HG02588 (cell line): Measurements from ENCODE around the gene TMBIM4.
A peak's percentile ranks its signal among the peaks of the same experiment; 100 is the strongest.

Source experiments
- ATAC-seq: cut with Tn5 transposase; IDR thresholded peaks from one replicate; pipeline ENCODE4 v1.9.1; 2021; ENCODE audit warnings: mild to moderate bottlenecking, moderate library complexity; ENCODE audit not compliant: unreplicated experiment

Gene TMBIM4

GRCh38 chr12:66142826-66143225 lies 27.0 kb downstream of the TMBIM4 start:
- ATAC-seq, result no peak

GRCh38 chr12:66141299-66141698 lies 28.5 kb downstream of the TMBIM4 start:
- ATAC-seq, result no peak

- ATAC-seq, result no peak
Measured at GRCh38 chr12:66140731-66141130, 29.1 kb downstream of the TMBIM4 start.

GRCh38 chr12:66139328-66139727 lies 30.5 kb downstream of the TMBIM4 start:
- ATAC-seq, result no peak

- ATAC-seq, result no peak
Measured at GRCh38 chr12:66137937-66138336, 31.9 kb downstream of the TMBIM4 start.

- no peak for ATAC-seq
Measured at GRCh38 chr12:66132408-66132807, 37.4 kb downstream of the TMBIM4 start.

- peak; percentile 11 for ATAC-seq
Measured at GRCh38 chr12:66131067-66131688, 38.6 kb downstream of the TMBIM4 start.

- peak; percentile 98 for ATAC-seq
Measured at GRCh38 chr12:66130267-66131066, 39.3 kb downstream of the TMBIM4 start, which contains the start of gene LLPH. Gene LLPH (minus strand): TSS chr12:66130750. CDS start chr12:66129106, 1,644 bp downstream.

- ATAC-seq, result no peak
Measured at GRCh38 chr12:66129934-66130266, 39.9 kb downstream of the TMBIM4 start.

GRCh38 chr12:66127650-66128049 lies 42.1 kb downstream of the TMBIM4 start:
- no peak for ATAC-seq

- no peak for ATAC-seq
Measured at GRCh38 chr12:66120477-66120876, 49.3 kb downstream of the TMBIM4 start.

GRCh38 chr12:66119870-66120241 lies 49.9 kb downstream of the TMBIM4 start:
- ATAC-seq, result no peak

GRCh38 chr12:66119229-66119869 lies 50.4 kb downstream of the TMBIM4 start:
- no peak for ATAC-seq

GRCh38 chr12:66118240-66118891 lies 51.4 kb downstream of the TMBIM4 start:
- no peak for ATAC-seq

GRCh38 chr12:66117242-66117641 lies 52.6 kb downstream of the TMBIM4 start:
- no peak for ATAC-seq

GRCh38 chr12:66115071-66115600 lies 54.7 kb downstream of the TMBIM4 start:
- ATAC-seq, result no peak

- no peak for ATAC-seq
Measured at GRCh38 chr12:66113471-66113870, 56.3 kb downstream of the TMBIM4 start.

- ATAC-seq, result no peak
Measured at GRCh38 chr12:66111605-66112004, 58.2 kb downstream of the TMBIM4 start.

GRCh38 chr12:66109056-66109455 lies 60.7 kb downstream of the TMBIM4 start:
- ATAC-seq, result no peak

GRCh38 chr12:66108386-66108785 lies 61.4 kb downstream of the TMBIM4 start:
- ATAC-seq, result no peak

GRCh38 chr12:66107451-66107915 lies 62.3 kb downstream of the TMBIM4 start:
- peak; percentile 91 for ATAC-seq
